Heart left ventricle (tissue), 13 donors: Measurements from ENCODE around the gene LAMA1.

Experiments used
- CTCF ChIP-seq, 12 donors: fragments of 200-600 bp; sonication (generic) in 4 of 12; IDR thresholded peaks; one replicate each; pipeline versions ENCODE4 v1.5.0 to v1.8.0; 2018 to 2022; ENCODE audit warnings: antibody characterized with exemption in 12 of 12, mild to moderate bottlenecking in 5 of 12
- POLR2A ChIP-seq, 2 donors: fragments of 450-650 bp; IDR thresholded peaks; one replicate each; pipeline ENCODE4 v1.6.1; 2017; ENCODE audit warnings: antibody characterized with exemption in 2 of 2, mild to moderate bottlenecking in 2 of 2, moderate library complexity in 2 of 2
- donor health status: ischemic (EF 13 %, LVEDD 7.1; RV severe dilation, severe dysfunction).
- donor health status: DM: no; HTN: yes; CAD: no.
- donor health status: DM: no; HTN: no; CAD: no.
- donor health status: ischemic (EF 25% LVEDD 6.9; RV normal size, moderate dysfunction).
- donor health status: ischemic (EF 25% LVEDD 5.7; RV mildly dilated, moderate dysfunction).
- donor health status: ischemic (EF 35%, LVEDD 5.7; RV mildly dilated, moderate dysfunction).
- donor health status: nonischemic (EF 11% LVEDD 7.7; RV severe dilation, severe dysfunction).
- donor health status: DM: yes; HTN: yes; CAD: no.
- donor health status: PGD.
- donor health status: ischemic (EF 29% LVEDD 5.4; RV normal size, mild dysfunction).
- donor health status: nonischemic (EF 23%, LVEDD 6.1; RV moderate dilation, normal function).

GRCh38 chr18:7141287-7141686, 23.7 kb upstream of the LAMA1 start:
- no peak for TF ChIP-seq CTCF (IDR thresholded peaks at IDR 0.05)
- TF ChIP-seq POLR2A (IDR thresholded peaks at IDR 0.05) = no peak
